IgD-negative memory B cell (primary cell): ENCODE data around the gene CCDC50. TPM values are rescaled to one million over a fixed set of nuclear protein-coding genes. Genes with fewer than 3 reads are reported as not detected.
A peak's percentile ranks its signal among the peaks of the same experiment; 100 is the strongest.

ENCODE experiments used
- H3K27ac Mint-ChIP-seq, 3 donors: one replicate each; pipeline ENCODE4 v1.8.0; 2020 to 2022; ENCODE audit warnings: mild to moderate bottlenecking in 3 of 3, mixed read lengths in 3 of 3, moderate library complexity in 1 of 3
- H3K27me3 Mint-ChIP-seq: one replicate; pipeline ENCODE4 v1.8.0; 2021; ENCODE audit warnings: mixed read lengths
- H3K36me3 Mint-ChIP-seq: one replicate; pipeline ENCODE4 v1.8.0; 2020; ENCODE audit warnings: mild to moderate bottlenecking, mixed read lengths
- H3K4me1 Mint-ChIP-seq, 3 donors: one replicate each; pipeline ENCODE4 v1.8.0; 2020 to 2022; ENCODE audit warnings: mixed read lengths in 3 of 3, mild to moderate bottlenecking in 1 of 3
- H3K4me3 Mint-ChIP-seq, 4 donors: one replicate each; pipeline ENCODE4 v1.8.0; 2020 to 2022; ENCODE audit warnings: mild to moderate bottlenecking in 4 of 4, mixed read lengths in 4 of 4, moderate library complexity in 3 of 4
- H3K9me3 Mint-ChIP-seq, 3 donors: one replicate each; pipeline ENCODE4 v1.8.0; 2020 to 2021; ENCODE audit warnings: mixed read lengths in 3 of 3, mild to moderate bottlenecking in 1 of 3
- polyA plus RNA-seq: library from polyadenylated mRNA; unstranded; fragments of 300-500 nt; fragmentation: Illumina TruSeq; gene quantifications from one replicate; pipeline ENCODE4 v1.2.3, GENCODE V29; 2021

Gene CCDC50
- polyA plus RNA-seq, 1 donor from 2014 or later, result 98.9 TPM

DNA sequence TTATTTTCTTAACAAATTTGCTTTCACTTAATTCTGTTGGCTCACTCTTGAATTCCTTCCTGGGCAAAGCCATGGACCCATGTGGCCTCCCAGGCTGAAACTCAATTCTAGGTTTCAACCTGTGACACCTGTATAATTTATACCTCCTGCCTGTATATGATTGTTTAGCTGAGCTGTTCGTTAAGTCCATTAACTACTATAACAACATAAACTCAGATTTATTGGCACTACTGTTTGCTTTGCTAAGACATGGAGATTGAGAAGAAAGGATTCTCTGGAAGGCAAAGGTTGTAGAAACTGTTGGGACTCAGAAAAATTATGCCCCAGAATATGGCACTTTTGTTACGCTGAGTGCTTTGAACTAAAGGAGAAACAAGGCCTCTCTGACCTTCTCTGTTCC, 26.7 kb upstream of the CCDC50 start:
- peak overlapping the region; percentile 0 to 79 (median 68) for H3K27ac Mint-ChIP-seq
- peaks cover 5% of the 10 kb centered on the region for H3K36me3 Mint-ChIP-seq
- H3K4me3 Mint-ChIP-seq, result peak overlapping the region in 1 of 4 donors; percentile 4
- no peaks in the 10 kb centered on the region for H3K9me3 Mint-ChIP-seq
- H3K27me3 Mint-ChIP-seq, result no peaks in the 10 kb centered on the region
- peaks cover 31 to 49% (median 40%) of the 10 kb centered on the region in 3 donors for H3K4me1 Mint-ChIP-seq

DNA sequence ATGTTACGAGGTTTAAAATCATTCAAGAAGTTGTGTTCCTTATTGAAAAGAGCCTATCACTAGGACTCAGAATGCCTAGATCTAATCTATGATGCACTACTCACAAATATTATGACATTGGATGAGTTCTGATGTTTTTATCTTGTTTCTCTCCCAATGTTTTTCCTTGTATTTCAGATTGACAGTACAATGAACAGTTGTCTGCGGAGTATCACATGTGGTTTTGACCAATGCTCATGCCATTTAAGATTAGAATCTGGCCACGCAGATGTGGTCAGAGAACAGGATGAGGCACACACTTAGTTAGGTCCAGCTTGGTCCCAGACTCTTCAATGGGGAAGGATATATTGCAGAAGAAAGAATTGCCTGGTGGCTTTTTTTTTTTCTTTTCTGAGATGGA, 25.6 kb upstream of the CCDC50 start:
- Mint-ChIP-seq H3K4me3 (no peak overlapping the region), H3K27ac (no peak overlapping the region), H3K9me3 (no peaks in the 10 kb centered on the region), H3K4me1 (peaks cover 25 to 45% (median 35%) of the 10 kb centered on the region in 3 donors), H3K27me3 (no peaks in the 10 kb centered on the region), H3K36me3 (peaks cover 5% of the 10 kb centered on the region)

DNA sequence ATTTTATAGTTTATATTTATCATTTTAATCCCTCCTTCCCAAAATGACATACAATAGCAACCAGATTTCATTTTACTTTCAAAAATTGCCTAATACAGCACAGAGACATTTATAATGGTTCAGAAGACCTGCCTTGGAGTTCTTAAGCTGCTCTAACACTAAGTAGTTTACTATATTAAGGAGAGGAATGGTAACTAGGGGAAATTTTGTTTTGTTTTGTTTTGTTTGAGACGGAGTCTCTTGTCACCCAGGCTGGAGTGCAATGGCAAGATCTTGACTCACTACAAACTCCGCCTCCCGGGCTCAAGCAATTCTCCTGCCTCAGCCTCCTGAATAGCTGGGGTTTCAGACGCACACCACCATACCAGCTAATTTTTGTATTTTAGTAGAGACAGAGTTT, 22.8 kb upstream of the CCDC50 start:
- H3K27ac Mint-ChIP-seq, result no peak overlapping the region
- H3K36me3 Mint-ChIP-seq, result peaks cover 5% of the 10 kb centered on the region
- no peak overlapping the region for H3K4me3 Mint-ChIP-seq
- no peaks in the 10 kb centered on the region for H3K9me3 Mint-ChIP-seq
- no peaks in the 10 kb centered on the region for H3K27me3 Mint-ChIP-seq
- peaks cover 5 to 30% (median 12%) of the 10 kb centered on the region in 3 donors for H3K4me1 Mint-ChIP-seq

DNA sequence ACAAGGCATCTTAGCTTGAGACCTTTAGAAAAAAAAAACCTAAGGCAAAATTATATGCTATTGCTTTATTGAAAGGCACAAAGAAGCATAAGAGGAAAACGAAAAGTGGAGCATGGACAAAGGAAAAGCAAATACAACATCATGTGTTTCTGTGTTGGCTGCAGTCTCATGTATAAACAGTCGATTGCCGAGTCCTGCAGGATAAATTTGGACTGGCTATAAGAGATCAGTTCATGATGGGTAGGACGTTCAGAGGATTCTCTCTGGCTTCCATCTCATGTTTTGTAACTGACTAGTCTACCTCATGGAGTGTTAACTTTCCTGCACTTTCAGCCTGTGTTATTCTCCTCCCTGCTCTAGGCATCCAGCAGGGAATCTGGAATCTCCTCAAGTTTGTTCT, 21.9 kb upstream of the CCDC50 start:
- Mint-ChIP-seq H3K27me3 (no peaks in the 10 kb centered on the region), H3K4me3 (no peak overlapping the region), H3K4me1 (peaks cover 5 to 24% (median 5%) of the 10 kb centered on the region in 3 donors), H3K27ac (no peak overlapping the region), H3K9me3 (no peaks in the 10 kb centered on the region), H3K36me3 (peaks cover 5% of the 10 kb centered on the region)

DNA sequence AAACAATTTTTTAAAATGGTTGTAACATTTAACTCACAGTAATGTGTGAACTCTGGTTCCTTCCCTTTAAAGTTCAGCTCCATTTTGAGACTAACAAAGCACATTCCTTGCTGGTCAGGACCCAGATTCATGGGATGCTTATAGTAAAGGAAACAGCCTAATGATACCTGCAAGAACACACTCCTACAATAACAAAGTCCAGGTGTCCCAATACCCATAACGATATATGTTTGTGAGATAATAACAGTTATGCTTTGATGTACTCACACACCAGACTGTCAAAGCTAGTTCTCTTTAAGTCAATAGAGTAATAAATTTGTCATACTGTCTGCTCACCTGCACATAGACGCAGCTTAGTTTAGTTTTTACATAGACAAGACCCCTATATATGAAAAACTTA, 15.9 kb upstream of the CCDC50 start:
- Mint-ChIP-seq H3K27me3 (no peaks in the 10 kb centered on the region), H3K27ac (no peak overlapping the region), H3K4me3 (no peak overlapping the region), H3K4me1 (no peaks in the 10 kb centered on the region), H3K9me3 (no peaks in the 10 kb centered on the region), H3K36me3 (no peaks in the 10 kb centered on the region)

DNA sequence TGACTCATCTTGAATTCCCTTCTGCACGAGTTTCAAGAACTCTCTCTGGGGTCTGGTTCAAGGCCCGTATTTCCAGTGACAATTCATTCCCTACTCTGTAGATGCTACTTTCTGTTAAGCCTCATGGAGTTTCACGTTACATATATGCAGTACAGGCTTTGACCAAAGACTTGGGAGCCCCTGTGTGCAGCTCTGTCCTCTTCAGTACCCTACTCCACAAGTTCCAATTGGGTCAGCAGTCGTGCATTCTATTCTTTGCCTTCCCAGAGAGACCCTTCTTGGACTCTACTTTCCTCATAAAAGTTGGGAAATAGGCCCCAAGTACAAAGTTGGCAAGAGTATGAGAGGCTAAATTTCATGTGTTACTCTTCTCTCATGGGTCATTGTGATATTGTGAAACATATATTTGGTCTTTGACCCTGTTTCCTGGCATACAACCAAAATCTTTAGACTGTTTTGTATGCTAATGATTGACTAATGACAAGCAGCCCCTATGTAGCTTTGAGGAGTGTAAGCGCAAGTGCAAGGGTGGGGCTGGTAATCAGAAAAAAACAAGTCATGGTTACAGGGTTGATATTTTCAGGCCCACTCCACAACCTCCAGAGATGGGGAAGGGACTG, 15.0 kb upstream of the CCDC50 start:
- no peaks in the 10 kb centered on the region for H3K9me3 Mint-ChIP-seq
- no peaks in the 10 kb centered on the region for H3K4me1 Mint-ChIP-seq
- no peaks in the 10 kb centered on the region for H3K36me3 Mint-ChIP-seq
- no peak overlapping the region for H3K4me3 Mint-ChIP-seq
- no peaks in the 10 kb centered on the region for H3K27me3 Mint-ChIP-seq
- H3K27ac Mint-ChIP-seq, result no peak overlapping the region

DNA sequence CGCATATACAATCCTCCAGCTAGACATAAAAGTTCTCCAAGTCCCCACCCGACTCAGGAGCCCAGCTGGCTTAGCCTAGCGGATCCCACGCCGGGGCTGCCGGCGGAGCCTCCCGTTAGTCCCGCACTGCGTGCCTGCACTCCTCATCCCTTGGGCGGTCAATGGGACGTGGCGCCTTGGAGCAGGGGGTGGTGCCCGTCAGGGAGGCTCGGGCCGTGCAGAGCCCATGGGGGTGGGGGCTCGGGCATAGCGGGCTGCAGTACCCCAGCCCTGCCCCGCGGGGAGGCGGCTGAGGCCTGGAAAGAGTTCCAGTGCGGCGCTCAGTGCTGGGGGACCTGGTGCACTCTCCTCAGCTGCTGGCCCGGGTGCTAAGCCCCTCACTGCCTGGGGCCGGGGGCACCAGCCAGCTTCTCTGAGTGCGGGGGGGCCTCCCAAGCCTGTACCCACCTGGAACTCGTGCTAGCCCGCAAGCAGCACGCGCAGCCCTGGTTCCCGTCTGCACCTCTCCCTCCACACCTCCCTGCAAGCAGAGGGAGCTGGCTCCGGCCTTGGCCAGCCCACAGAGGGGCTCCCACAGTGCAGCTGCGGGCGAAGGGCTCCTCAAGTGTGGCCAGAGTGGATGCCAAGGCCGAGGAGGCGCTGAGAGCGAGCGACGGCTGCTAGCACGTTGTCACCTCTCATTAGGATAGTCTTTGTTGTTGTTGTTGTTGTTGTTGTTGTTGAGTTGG, 12.2 kb upstream of the CCDC50 start:
- Mint-ChIP-seq H3K36me3 (no peaks in the 10 kb centered on the region), H3K27ac (no peak overlapping the region), H3K4me3 (no peak overlapping the region), H3K4me1 (no peaks in the 10 kb centered on the region), H3K9me3 (no peaks in the 10 kb centered on the region), H3K27me3 (no peaks in the 10 kb centered on the region)

DNA sequence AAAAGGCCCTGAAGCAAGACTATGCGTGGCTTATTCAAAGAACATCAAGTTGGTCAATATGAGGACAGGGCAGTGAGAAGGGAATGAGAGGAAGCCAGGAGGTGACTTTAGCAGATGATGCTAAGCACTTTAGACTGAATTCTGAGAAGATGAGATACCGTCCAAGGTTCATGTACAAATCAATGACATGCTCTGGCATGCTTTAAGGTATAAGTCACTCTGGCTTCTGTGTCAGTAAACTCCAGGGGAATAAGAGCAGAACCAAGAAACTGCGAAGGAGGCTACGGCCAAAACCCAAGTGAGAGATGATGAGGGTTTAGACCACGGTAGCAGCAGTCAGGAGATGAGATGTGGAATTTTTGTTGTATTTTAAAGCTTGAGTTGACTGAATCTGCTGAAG, 8.9 kb upstream of the CCDC50 start:
- peaks cover 0 to 5% (median 0%) of the 10 kb centered on the region in 3 donors for H3K9me3 Mint-ChIP-seq
- H3K4me3 Mint-ChIP-seq, result no peak overlapping the region
- no peaks in the 10 kb centered on the region for H3K4me1 Mint-ChIP-seq
- no peaks in the 10 kb centered on the region for H3K27me3 Mint-ChIP-seq
- peak overlapping the region in 1 of 3 donors; percentile 48 for H3K27ac Mint-ChIP-seq
- peaks cover 2% of the 10 kb centered on the region for H3K36me3 Mint-ChIP-seq

DNA sequence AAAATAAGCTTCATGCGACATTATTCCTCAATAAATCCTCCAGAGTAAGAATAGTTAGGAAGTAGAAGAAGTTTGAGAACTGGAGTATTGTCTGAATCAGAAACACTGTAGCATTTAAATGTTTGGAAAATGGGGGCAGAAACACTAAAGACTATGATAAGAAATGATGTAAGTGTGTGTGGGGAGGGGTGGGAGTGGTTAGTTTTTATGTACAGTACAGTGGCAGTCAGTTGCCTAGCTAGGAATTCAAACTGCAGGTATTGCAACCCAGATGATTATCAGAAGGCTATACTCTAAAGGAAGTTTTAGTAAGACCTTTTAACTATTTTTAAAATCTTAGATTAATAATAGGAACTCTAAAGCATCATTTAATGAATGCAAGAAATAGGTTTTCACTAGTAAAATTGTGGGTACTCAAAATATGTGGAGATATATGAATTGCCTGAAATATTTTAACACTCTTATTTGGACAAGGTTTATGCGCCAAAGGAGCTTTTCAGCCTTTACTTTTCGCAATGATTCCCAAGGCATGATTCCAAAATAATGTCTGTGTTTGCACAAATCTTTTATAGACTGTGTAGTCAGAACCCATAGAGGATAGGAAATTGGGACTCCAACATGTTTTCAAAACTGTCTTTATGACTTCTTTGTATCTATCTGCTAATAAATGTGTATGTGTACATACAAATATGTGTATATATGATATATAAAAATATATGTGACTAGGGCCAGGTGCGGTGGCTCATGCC, 8.0 kb upstream of the CCDC50 start:
- Mint-ChIP-seq H3K27me3 (no peaks in the 10 kb centered on the region), H3K36me3 (peaks cover 2% of the 10 kb centered on the region), H3K9me3 (peaks cover 0 to 5% (median 0%) of the 10 kb centered on the region in 3 donors), H3K4me3 (no peak overlapping the region), H3K27ac (no peak overlapping the region), H3K4me1 (no peaks in the 10 kb centered on the region)

DNA sequence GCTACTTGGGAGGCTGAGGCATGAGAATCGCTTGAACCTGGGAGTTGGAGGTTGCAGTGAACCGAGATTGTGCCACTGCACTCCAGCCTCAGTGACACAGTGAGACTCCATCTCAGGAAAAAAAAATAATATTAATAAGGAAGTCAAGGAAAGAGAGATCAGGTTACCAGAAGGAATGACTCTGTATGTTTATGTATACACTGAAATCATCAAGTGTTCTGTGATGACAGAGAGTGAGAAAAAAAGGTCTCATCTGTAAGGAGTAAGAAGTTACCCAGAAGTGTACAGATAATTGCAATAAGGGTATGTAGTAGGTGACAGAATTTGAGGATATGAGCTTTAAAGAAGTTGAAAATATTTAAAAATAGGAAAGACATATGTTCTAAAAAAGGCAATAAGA, 4.3 kb upstream of the CCDC50 start:
- Mint-ChIP-seq H3K9me3 (peaks cover 0 to 5% (median 0%) of the 10 kb centered on the region in 3 donors), H3K4me3 (peak overlapping the region in 1 of 4 donors; percentile 22), H3K36me3 (peaks cover 2% of the 10 kb centered on the region), H3K27me3 (no peaks in the 10 kb centered on the region), H3K4me1 (peaks cover 6 to 17% (median 11%) of the 10 kb centered on the region in 3 donors), H3K27ac (peak overlapping the region in 1 of 3 donors; percentile 39)

DNA sequence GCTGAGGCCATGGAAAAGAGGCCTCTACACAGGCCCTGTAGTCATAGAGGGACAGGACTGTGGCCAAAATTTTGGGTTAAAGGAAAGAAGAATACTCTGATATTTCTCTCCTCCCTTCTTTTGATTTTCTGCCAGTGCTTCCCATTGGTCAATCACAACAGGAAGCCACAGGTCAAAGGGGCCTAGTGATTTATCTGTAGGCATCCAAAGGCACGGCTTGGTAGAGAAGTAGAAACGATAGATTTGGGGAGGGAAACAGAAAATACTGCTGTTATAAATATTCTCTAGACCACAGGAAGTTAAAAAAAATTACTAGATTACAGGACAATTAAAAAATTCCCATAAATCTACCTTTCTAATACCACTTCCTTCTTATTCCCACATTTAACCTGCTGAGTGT, 1.7 kb upstream of the CCDC50 start:
- peak overlapping the region in 1 of 4 donors; percentile 97 for H3K4me3 Mint-ChIP-seq
- H3K9me3 Mint-ChIP-seq, result peaks cover 0 to 5% (median 0%) of the 10 kb centered on the region in 3 donors
- peak overlapping the region; percentile 72 to 97 (median 81) for H3K27ac Mint-ChIP-seq
- H3K36me3 Mint-ChIP-seq, result no peaks in the 10 kb centered on the region
- peaks cover 14 to 40% (median 26%) of the 10 kb centered on the region in 3 donors for H3K4me1 Mint-ChIP-seq
- H3K27me3 Mint-ChIP-seq, result no peaks in the 10 kb centered on the region

DNA sequence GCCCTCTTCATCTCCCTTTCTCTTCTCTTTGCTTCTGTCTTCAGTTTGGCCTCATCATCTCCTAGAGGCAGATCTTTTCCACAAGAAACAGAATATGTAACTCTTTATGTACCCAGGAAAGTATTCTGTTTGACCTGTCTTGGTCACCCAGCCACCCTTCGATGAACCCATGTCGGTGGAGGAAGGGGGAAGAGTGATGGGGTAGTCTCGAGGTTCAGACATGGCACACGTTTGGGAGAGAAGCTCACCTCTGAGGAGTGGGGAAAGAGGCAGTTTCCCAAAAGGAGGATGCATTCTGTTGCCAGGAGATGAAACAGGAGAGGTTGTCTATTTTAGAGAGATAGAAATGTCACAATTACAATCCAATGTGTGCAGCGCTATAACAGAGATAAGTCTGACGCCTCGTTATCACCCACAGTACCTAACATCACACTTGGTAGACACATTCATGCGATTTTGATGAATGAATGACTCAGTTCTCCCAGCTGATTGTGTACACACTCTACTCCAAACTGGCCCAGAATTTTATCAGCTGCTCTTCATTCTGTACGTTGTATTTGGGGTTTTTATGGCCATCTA, 722 bp upstream of the CCDC50 start:
- H3K9me3 Mint-ChIP-seq, result peaks cover 0 to 4% (median 0%) of the 10 kb centered on the region in 3 donors
- H3K4me3 Mint-ChIP-seq, result peak overlapping the region; percentile 81 to 97 (median 86)
- H3K4me1 Mint-ChIP-seq, result peaks cover 18 to 47% (median 35%) of the 10 kb centered on the region in 3 donors
- H3K36me3 Mint-ChIP-seq, result no peaks in the 10 kb centered on the region
- no peaks in the 10 kb centered on the region for H3K27me3 Mint-ChIP-seq
- H3K27ac Mint-ChIP-seq, result peak overlapping the region; percentile 72 to 97 (median 76)

DNA sequence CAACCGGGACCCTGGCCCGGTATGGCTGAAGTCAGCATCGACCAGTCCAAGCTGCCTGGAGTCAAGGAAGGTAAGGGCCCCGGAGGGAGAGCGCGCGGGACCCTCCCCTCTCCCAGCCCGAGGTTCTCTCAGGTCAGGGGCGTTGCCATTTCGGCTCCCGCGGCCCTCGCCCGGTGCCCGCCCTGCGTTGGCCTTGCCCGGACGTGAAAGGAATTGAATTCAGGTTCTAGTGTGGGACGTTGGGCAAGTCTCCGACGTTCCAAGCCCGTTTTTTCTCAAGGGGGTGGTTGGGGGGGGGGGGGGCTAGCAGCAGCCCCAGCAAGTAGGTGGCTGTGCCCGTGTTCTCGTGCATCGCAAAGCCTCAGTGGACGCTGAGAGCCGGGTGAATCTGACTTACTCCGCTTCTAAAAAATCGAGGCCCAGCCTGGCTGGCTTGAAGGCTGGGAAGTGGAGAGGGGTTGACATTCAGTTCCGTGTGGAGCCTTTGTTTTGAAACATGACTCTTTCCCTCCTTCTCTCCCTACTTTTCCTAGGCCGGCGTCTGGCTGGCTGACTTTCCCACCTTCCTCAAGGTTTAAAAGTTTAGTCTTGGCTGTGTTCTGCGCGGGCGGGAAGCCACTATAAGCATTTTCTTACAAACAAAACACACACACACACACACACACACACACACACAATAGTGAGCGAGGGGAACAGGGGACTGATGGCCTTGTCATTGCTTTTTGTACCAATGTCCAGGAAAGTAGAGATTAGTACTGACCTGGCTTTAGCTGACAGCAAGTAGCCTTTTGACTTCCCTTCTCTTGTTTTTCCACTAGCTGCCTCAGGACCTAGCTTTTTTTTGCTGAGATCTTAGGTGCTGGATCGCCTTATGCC, 698 bp downstream of the CCDC50 start, which contains the start of gene UTS2B:
Gene UTS2B, minus strand, starts transcription at position 873 of the 876 bp plus-strand sequence. CDS start 48,337 bp downstream, outside the sequence.
- H3K9me3 Mint-ChIP-seq, result no peaks in the 10 kb centered on the region
- H3K4me1 Mint-ChIP-seq, result peaks cover 27 to 58% (median 45%) of the 10 kb centered on the region in 3 donors
- H3K27ac Mint-ChIP-seq, result peak within 1 kb of the TSS; percentile 91 to 95 (median 94)
- H3K36me3 Mint-ChIP-seq, result no peaks in the 10 kb centered on the region
- peak within 1 kb of the TSS; percentile 93 to 97 (median 95) for H3K4me3 Mint-ChIP-seq
- H3K27me3 Mint-ChIP-seq, result no peaks in the 10 kb centered on the region

DNA sequence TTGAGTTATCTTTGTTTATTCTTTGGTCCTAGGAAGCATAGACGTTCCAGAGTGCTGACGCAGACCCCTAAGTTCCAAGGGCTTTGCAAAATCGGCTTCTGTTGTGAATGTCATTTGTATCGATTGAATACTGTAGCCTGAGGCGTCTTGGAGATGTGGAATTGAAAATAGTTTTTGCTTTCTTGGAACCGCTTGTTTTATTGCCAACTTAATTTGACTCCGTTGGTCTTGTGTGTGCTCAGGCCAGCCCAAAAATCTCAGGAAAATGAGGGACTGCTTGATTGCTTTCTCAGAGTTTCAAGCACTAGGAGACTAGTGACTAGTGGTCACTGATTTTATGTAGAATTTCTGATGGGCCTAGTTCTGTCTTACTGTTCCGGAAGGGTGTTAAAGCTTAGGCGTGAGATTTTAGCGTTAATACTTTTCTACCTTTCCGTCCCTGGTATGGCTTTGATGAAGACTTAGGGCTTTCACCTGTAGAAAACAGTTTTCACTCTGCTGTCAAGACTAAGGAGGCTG, 1.4 kb downstream of the CCDC50 start:
- H3K4me3 Mint-ChIP-seq, result peak overlapping the region; percentile 93 to 97 (median 95)
- H3K9me3 Mint-ChIP-seq, result no peaks in the 10 kb centered on the region
- no peaks in the 10 kb centered on the region for H3K36me3 Mint-ChIP-seq
- H3K27me3 Mint-ChIP-seq, result no peaks in the 10 kb centered on the region
- H3K27ac Mint-ChIP-seq, result peak overlapping the region; percentile 91 to 95 (median 94)
- peaks cover 33 to 64% (median 52%) of the 10 kb centered on the region in 3 donors for H3K4me1 Mint-ChIP-seq
